Neutrophil (primary cell): Measurements from ENCODE around the gene MYOC.
"Not testable (repeated sequence)": the region's sequence is repeated elsewhere in the genome, so short reads cannot be mapped to it uniquely, and the experiment has no call there.

Experiments used
- H3K27ac ChIP-seq: fragments of 200-600 bp; sonication (generic); 2 replicates; pipeline ENCODE4 v1.5.1; 2016; ENCODE audit warnings: mild to moderate bottlenecking, moderate library complexity
- H3K27me3 ChIP-seq: fragments of 200-600 bp; sonication (generic); 2 replicates; pipeline ENCODE4 v1.6.0; 2016; ENCODE audit warnings: mild to moderate bottlenecking
- H3K36me3 ChIP-seq: fragments of 200-600 bp; sonication (generic); 2 replicates; pipeline ENCODE4 v1.5.1; 2017
- H3K4me1 ChIP-seq, 2 experiments: fragments of 200-600 bp in 1 of 2; sonication (generic) in 1 of 2; 1 replicate in 1 of 2; 2 replicates in 1 of 2; pipeline versions ENCODE4 v1.5.1 to v1.6.1; 2013 to 2016; ENCODE audit warnings: low read depth in 1 of 2, low read length in 1 of 2, mild to moderate bottlenecking in 1 of 2, moderate library complexity in 1 of 2; ENCODE audit not compliant: control insufficient read depth in 1 of 2, insufficient read depth in 1 of 2
- H3K4me3 ChIP-seq, 2 experiments: fragments of 200-600 bp in 1 of 2; sonication (generic) in 1 of 2; 1 replicate in 1 of 2; 2 replicates in 1 of 2; pipeline ENCODE4 v1.5.1; 2013 to 2016; ENCODE audit warnings: low read depth in 1 of 2, low read length in 1 of 2, mild to moderate bottlenecking in 1 of 2, moderate library complexity in 1 of 2
- H3K9me3 ChIP-seq: fragments of 200-600 bp; sonication (generic); 2 replicates; pipeline ENCODE4 v1.5.1; 2016
- TF ChIP-seq, protein P1 (sequence below): fragments of 200-600 bp; sonication (generic); IDR thresholded peaks from 2 replicates; pipeline ENCODE4 v1.5.1; 2016; ENCODE audit warnings: antibody characterized with exemption

The MYOC gene

DNA sequence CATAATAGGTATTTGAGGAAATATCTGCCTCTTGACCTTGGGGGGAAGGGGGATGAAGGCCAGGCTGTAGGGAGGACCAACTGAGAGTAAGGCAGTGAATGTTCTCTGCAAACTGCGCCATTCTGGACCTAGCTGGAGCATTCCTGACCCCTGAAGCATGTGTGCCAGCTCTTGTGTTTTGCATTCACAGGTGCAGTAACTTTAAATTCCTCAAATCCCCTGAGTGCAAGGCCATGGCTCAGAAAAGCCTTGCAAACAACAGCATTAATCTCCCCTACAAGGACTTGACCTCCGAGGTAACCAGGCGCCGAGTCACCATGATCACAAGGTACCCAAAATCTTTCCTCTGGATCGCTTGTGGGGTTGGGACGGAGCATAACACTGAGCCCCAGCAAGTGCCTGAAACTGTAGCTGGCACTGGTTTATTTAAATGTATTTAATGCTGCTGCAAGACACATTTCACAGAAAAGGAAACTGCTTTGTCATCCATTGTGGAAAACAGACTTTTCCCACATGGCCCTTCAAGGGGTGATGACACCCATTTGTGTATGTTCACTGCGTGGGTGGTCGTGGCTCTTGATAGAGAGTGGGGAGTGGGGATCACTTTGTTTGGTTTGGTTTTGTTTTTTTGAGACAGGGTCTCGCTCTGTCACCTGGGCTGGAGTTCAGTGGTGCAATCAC, 28.7 kb downstream of the MYOC start:
- Histone ChIP-seq H3K27me3 (no peaks in the 10 kb centered on the region), H3K36me3 (no peaks in the 10 kb centered on the region), H3K9me3 (no peaks in the 10 kb centered on the region), H3K4me3 (no peak overlapping the region), H3K27ac (no peak overlapping the region), H3K4me1 (no peaks in the 10 kb centered on the region)
- TF ChIP-seq, protein P1, sequence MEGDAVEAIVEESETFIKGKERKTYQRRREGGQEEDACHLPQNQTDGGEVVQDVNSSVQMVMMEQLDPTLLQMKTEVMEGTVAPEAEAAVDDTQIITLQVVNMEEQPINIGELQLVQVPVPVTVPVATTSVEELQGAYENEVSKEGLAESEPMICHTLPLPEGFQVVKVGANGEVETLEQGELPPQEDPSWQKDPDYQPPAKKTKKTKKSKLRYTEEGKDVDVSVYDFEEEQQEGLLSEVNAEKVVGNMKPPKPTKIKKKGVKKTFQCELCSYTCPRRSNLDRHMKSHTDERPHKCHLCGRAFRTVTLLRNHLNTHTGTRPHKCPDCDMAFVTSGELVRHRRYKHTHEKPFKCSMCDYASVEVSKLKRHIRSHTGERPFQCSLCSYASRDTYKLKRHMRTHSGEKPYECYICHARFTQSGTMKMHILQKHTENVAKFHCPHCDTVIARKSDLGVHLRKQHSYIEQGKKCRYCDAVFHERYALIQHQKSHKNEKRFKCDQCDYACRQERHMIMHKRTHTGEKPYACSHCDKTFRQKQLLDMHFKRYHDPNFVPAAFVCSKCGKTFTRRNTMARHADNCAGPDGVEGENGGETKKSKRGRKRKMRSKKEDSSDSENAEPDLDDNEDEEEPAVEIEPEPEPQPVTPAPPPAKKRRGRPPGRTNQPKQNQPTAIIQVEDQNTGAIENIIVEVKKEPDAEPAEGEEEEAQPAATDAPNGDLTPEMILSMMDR: no peak

DNA sequence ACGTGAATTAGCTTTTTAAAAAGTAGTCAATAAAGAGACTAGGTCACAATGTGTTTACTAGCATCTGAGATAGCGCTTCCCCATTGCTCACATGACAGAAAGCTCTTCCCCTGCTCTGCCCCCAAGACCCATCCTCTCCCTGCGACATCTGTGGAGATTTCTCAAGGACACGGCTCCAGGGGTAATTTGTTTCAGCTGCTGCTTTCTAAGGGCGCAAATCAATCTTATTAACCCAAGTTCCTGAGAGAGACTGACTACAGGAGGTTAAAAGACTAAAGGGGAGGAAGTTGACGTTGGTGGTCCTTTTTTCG, 30.4 kb downstream of the MYOC start, which contains the start of gene MYOCOS:
Gene MYOCOS (plus strand): TSS at position 92 of the 311 bp plus-strand sequence. CDS start 1,641 bp downstream, outside the sequence.
- TF ChIP-seq, protein P1: no peak
- Histone ChIP-seq H3K27ac (no peak within 1 kb of the TSS), H3K4me3 (no peak within 1 kb of the TSS), H3K9me3 (no peaks in the 10 kb centered on the region), H3K4me1 (no peaks in the 10 kb centered on the region), H3K36me3 (no peaks in the 10 kb centered on the region), H3K27me3 (no peaks in the 10 kb centered on the region)

DNA sequence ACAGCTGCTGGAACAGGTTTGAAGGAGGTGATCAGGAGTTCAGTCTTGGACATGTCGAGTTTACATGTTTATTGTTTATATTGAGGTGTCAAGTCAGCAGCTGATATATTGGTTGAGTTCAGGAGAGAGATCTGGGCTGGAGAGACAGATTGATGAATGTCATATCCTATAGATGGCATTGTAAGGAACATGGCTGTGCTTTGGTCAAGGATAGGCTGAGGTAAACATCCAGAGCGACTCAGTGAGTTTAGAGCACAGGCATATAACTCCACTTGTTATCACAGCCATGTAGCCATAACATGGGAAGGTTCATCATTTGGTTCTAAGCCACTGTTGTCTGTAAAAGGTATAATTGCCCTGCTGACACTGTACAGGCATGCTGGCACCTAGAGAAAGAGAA, 35.9 kb downstream of the MYOC start:
- no peak overlapping the region for H3K27ac ChIP-seq

DNA sequence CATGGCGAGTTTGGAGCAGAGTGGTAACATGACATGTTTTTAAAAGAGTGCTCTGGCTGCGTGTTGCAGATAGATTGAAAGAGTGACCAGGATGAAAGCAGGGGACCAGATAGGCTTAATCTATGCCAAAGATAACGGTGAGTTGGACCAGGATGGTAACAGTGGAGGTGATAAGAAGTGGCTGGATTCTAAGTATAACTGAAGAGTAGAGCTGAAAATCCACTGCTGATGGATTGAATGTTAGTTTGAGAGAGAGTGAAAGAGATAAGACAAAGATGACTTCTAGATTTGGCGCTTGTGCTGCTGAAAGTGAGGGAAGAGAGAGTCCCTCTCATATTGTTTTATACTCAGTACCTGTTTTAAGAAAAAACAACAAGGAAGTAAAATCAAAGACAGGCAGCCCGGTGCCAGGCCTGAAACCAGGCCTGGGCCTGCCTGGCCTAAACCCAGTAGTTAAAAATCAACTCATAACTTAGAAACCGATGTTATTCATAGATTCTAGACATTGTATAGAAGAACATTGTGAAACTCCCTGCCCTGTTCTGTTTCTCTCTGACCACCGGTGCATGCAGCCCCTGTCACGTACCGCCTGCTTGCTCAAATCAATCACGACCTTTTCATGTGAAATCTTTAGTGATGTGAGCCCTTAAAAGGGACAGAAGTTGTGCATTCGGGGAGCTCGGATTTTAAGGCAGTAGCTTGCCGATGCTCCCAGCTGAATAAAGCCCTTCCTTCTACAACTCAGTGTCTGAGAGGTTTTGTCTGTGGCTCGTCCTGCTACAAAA, 37.2 kb downstream of the MYOC start:
- not testable (repeated sequence) for H3K9me3 ChIP-seq, H3K4me3 ChIP-seq, H3K27ac ChIP-seq, H3K27me3 ChIP-seq, H3K36me3 ChIP-seq
- peaks cover 13 to 15% of the 10 kb centered on the region in 2 experiments for H3K4me1 ChIP-seq

More for the DNA sequence above, 35.9 kb downstream of the MYOC start:
- Histone ChIP-seq H3K4me1 (peaks cover under 1 to 2% of the 10 kb centered on the region in 2 experiments), H3K4me3 (no peak overlapping the region), H3K27me3 (no peaks in the 10 kb centered on the region), H3K9me3 (no peaks in the 10 kb centered on the region), H3K36me3 (no peaks in the 10 kb centered on the region)
- TF ChIP-seq, protein P1: no peak

DNA sequence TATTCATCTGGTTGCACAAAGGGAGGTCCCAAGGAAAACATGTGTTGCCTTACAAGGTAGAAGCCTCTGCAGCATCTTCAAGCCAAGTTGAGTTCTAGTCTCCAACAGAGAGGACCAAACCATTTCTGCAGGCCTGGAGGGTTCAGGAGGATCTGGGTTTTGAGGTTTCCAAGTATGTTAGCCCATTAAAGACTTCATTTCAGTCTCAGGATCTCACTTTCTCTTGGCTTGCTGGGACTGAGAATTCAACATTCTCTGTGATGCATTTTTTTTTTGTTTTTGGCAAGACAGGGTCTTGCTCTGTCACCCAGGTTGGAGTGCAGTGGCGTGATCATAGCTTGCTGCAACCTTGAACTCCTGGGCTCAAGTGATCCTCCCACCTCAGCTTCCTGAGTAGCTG, 39.2 kb downstream of the MYOC start:
- Histone ChIP-seq H3K36me3 (no peaks in the 10 kb centered on the region), H3K9me3 (no peaks in the 10 kb centered on the region), H3K27ac (no peak overlapping the region), H3K27me3 (no peaks in the 10 kb centered on the region), H3K4me3 (no peak overlapping the region), H3K4me1 (peaks cover 21 to 22% of the 10 kb centered on the region in 2 experiments)
- TF ChIP-seq, protein P1: no peak

DNA sequence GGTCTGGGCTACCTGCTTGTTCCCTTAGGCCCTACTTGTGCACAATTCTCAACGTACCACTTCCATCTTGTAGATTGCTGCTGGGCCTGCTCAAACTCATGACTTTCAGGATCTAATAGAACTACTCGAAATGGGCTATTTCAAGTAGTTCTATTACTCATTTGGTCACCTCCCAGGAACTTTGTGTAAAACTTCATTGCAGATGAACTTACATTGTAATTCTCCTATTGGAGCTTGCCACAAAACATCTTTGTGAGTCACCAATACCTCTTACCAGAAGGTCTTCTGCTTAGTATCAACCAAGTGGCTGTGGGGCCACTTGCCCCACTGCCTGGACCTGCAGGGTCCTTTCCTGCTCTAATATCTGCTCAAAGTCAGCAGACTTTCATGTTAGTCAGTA, 41.2 kb downstream of the MYOC start:
- no peaks in the 10 kb centered on the region for H3K27me3 ChIP-seq
- H3K36me3 ChIP-seq: no peaks in the 10 kb centered on the region
- H3K4me3 ChIP-seq: no peak overlapping the region
- H3K9me3 ChIP-seq: no peaks in the 10 kb centered on the region
- peak overlapping the region; percentile 65 for H3K27ac ChIP-seq
- TF ChIP-seq, protein P1: no peak
- H3K4me1 ChIP-seq: peaks cover 21 to 22% of the 10 kb centered on the region in 2 experiments
